Ascending aorta (tissue), 2 donors: Measurements from ENCODE around the gene MYEOV. TPM values are rescaled to one million over a fixed set of nuclear protein-coding genes. Genes with fewer than 3 reads are reported as not detected.
A peak's percentile ranks its signal among the peaks of the same experiment; 100 is the strongest.

Experiments
- DNase-seq, 2 donors: peaks; one replicate each; pipeline ENCODE4 v3.0.0-alpha.2; 2019; ENCODE audit warnings: low spot score in 2 of 2
- H3K27ac ChIP-seq, 2 donors: fragments of 200-600 bp; sonication (generic); one replicate each; pipeline ENCODE4 v1.5.1; 2016 to 2017; ENCODE audit warnings: mild to moderate bottlenecking in 1 of 2
- H3K27me3 ChIP-seq: fragments of 200-600 bp; sonication (generic); one replicate; pipeline ENCODE4 v1.5.1; 2017
- H3K36me3 ChIP-seq, 2 donors: fragments of 200-600 bp; sonication (generic); one replicate each; pipeline ENCODE4 v1.5.1; 2016
- H3K4me1 ChIP-seq, 2 donors: fragments of 200-600 bp; sonication (generic); one replicate each; pipeline ENCODE4 v1.5.1; 2016 to 2017; ENCODE audit warnings: mild to moderate bottlenecking in 1 of 2
- H3K4me3 ChIP-seq, 2 donors: fragments of 200-600 bp; sonication (generic); one replicate each; pipeline ENCODE4 v1.5.1; 2016 to 2017; ENCODE audit warnings: mild to moderate bottlenecking in 1 of 2
- H3K9me3 ChIP-seq, 2 donors: fragments of 200-600 bp; sonication (generic); one replicate each; pipeline ENCODE4 v1.5.1; 2016
- CTCF ChIP-seq, 3 experiments: fragments of 200-600 bp in 2 of 3; fragments of 450-650 bp in 1 of 3; sonication (generic) in 2 of 3; IDR thresholded peaks; one replicate each; pipeline ENCODE4 v1.5.1; 2016 to 2019; ENCODE audit warnings: antibody characterized with exemption in 3 of 3, mild to moderate bottlenecking in 1 of 3, moderate library complexity in 1 of 3
- intact Hi-C: fragments of 100-400 bp; cut with DNase I; formaldehyde crosslinking; loops from one replicate; pipeline ENCODE4 v1.15.1; 2023
- total RNA-seq: library from RNA; depleted of rRNA; stranded (reverse); fragments of >200 nt; gene quantifications from one replicate; pipeline ENCODE4 v1.1.0, GENCODE V29; 2016

MYEOV gene
- total RNA-seq, 1 donor from 2014 or later: not detected

DNA sequence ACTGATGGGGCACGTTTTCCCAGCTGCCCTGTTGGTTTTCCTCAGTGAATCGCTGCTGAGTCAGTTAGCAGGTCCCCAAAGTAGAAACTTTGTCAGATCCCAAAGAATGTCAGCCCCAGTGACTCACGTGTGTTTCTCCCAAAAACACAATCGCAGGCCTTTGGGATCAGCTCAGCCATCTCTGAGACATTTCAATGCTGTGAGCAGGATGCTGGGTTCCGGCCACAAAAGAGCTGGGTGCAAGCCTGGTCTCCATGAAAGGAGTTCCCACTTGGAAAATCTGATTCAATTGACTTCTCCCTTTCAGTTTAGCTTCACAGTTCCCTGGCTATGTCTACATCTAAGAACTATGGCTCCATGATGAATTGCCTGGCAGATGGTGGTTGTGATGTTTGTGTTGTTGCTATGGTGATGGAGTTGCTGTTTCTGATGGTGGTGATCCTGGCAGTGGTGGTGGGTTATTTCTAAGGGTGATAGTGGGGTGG is 28.0 kb downstream of the MYEOV start:
- Histone ChIP-seq H3K27me3 (no peaks in the 10 kb centered on the region), H3K4me1 (peaks cover 8 to 20% of the 10 kb centered on the region in 2 donors), H3K36me3 (no peaks in the 10 kb centered on the region), H3K9me3 (peaks cover 5% of the 10 kb centered on the region in 2 donors), H3K27ac (peak overlapping the region; percentile 86 to 90), H3K4me3 (no peak overlapping the region)
- intact Hi-C loops: loop anchor here (1.0 to 10.0 kb wide), 2 partner anchors 25 to 313 kb away; no protein-coding TSS in a partner anchor
- DNase-seq: peak; percentile 78 to 94
- no peak for TF ChIP-seq CTCF (IDR thresholded peaks at IDR 0.05)

GRCh38 chr11:69325446-69325845 is 31.5 kb downstream of the MYEOV start:
- no peaks in the 10 kb centered on the region for H3K9me3 ChIP-seq
- H3K4me3 ChIP-seq: no peak overlapping the region
- H3K27me3 ChIP-seq: no peaks in the 10 kb centered on the region
- TF ChIP-seq CTCF (IDR thresholded peaks at IDR 0.05): no peak
- DNase-seq: peak in 1 of 2 donors; percentile 51
- intact Hi-C loops: loop anchor here (10.0 kb wide), 1 partner anchor 309 kb away; no protein-coding TSS in a partner anchor
- no peak overlapping the region for H3K27ac ChIP-seq
- peaks cover 8 to 18% of the 10 kb centered on the region in 2 donors for H3K4me1 ChIP-seq
- H3K36me3 ChIP-seq: no peaks in the 10 kb centered on the region

GRCh38 chr11:69326622-69327219 is 32.8 kb downstream of the MYEOV start:
- Histone ChIP-seq H3K27ac (no peak overlapping the region), H3K4me3 (no peak overlapping the region), H3K9me3 (peaks cover 0 to 7% of the 10 kb centered on the region in 2 donors), H3K27me3 (no peaks in the 10 kb centered on the region), H3K36me3 (no peaks in the 10 kb centered on the region), H3K4me1 (peaks cover 0 to 6% of the 10 kb centered on the region in 2 donors)
- intact Hi-C loops: loop anchor here (10.0 kb wide), 1 partner anchor 308 kb away; no protein-coding TSS in a partner anchor
- DNase-seq: peak in 1 of 2 donors; percentile 52
- TF ChIP-seq CTCF (IDR thresholded peaks at IDR 0.05): no peak

DNA sequence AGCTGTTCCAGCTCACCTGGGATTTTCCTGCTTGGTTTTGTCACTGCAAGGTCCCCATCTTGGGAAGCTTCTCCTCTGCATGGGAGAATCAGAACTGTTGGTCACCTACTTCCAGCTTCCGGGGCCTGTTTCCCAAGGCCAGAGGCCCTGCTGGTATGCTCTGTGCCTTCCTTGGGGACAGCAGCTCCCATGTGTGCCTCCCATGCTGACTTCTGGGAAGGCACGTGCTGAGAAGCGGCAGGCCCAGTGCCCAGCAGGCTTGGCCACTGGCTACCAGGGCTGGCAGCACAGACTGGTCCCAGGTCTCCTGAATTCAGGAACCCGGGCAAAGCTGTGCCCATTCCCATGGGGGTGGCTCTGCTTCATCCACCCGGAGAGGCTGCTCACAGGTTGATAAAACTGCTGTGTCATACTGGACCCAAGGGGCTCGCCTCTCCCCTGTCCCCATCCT is 33.8 kb downstream of the MYEOV start:
- Histone ChIP-seq H3K4me3 (no peak overlapping the region), H3K27ac (no peak overlapping the region), H3K4me1 (no peaks in the 10 kb centered on the region), H3K9me3 (peaks cover 0 to 7% of the 10 kb centered on the region in 2 donors), H3K27me3 (no peaks in the 10 kb centered on the region), H3K36me3 (no peaks in the 10 kb centered on the region)
- no peak for TF ChIP-seq CTCF (IDR thresholded peaks at IDR 0.05)
- DNase-seq: peak in 1 of 2 donors; percentile 35
- intact Hi-C loops: loop anchor here (10.0 kb wide), 1 partner anchor 307 kb away; no protein-coding TSS in a partner anchor

GRCh38 chr11:69328231-69328630 is 34.3 kb downstream of the MYEOV start:
- H3K9me3 ChIP-seq: peaks cover 0 to 7% of the 10 kb centered on the region in 2 donors
- no peaks in the 10 kb centered on the region for H3K27me3 ChIP-seq
- H3K36me3 ChIP-seq: no peaks in the 10 kb centered on the region
- H3K4me1 ChIP-seq: no peaks in the 10 kb centered on the region
- H3K4me3 ChIP-seq: no peak overlapping the region
- intact Hi-C loops: loop anchor here (10.0 kb wide), 1 partner anchor 307 kb away; no protein-coding TSS in a partner anchor
- DNase-seq: peak in 1 of 2 donors; percentile 43
- no peak overlapping the region for H3K27ac ChIP-seq
- no peak for TF ChIP-seq CTCF (IDR thresholded peaks at IDR 0.05)
